Ureter (tissue), 1 donor: ENCODE data around the gene HLCS. TPM values are rescaled to one million over a fixed set of nuclear protein-coding genes. Genes with fewer than 3 reads are reported as not detected.
"Not testable (repeated sequence)": the region's sequence is repeated elsewhere in the genome, so short reads cannot be mapped to it uniquely, and the experiment has no call there.

Experiments used
- DNase-seq: peaks from one replicate; pipeline ENCODE4 v3.0.0-alpha.2; 2020; ENCODE audit warnings: low spot score
- total RNA-seq: library from RNA; stranded (reverse); gene quantifications from one replicate; pipeline ENCODE4 v1.2.4, GENCODE V29; 2023
- donor health status: DM: yes; HTN: yes; CAD: no.

HLCS gene
- total RNA-seq, 1 donor from 2014 or later, result 37.4 TPM

GRCh38 chr21:36850372-36850771, 116.1 kb downstream of the HLCS start:
- no peak for DNase-seq

DNA sequence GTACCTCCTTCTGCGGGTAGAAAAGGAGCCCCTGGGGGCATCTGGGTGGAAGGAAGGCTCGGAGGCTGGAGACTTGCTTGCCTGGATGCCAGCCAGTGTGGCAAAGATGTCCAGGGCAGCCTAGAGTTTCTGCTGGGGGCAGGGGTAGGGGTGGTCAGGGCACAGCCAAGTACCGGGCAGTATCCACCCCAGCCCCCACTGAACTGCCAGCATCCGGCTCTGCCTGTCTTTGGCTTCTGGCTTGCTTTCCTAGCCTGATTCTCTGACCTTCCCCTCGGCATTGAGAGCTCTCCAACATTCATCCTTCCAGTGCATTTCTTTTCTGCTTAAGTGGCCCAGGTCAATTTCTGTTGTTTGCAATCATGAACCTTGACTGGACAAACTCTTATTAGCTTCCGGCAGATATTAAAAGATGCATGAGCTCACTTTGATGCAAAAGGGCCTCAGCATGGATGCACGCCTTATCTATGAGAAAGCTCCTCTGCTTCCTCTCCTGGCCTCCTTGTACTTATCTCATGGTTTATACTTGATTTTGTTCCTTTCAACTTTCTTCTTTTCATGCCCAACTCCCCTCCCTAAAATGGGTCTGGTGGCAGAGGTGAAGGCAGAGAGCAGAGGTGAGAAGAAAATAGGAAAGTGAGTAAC, 116.9 kb downstream of the HLCS start:
- no peak for DNase-seq

GRCh38 chr21:36848730-36849274, 117.7 kb downstream of the HLCS start:
- no peak for DNase-seq

DNA sequence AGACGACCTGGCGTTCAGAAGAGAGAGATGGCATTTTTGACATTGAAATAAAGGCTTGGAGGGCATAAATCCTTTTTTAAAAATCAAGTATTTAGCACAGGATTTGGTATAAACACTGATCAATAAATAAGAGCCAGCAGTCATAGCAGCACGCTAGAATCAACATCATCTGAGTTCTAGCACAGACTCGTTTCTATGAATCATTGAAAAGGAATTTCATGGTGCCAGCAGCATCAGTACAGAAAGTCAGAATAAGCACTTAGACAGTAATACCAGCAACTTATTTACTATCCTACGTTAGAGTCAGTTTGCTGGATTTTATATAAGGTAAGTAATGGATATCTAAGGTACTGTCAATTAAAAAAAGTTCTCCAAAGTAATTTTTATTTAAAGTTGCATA, 119.3 kb downstream of the HLCS start:
- DNase-seq, result no peak

- no peak for DNase-seq
Measured at GRCh38 chr21:36846631-36847030, 119.8 kb downstream of the HLCS start.

DNA sequence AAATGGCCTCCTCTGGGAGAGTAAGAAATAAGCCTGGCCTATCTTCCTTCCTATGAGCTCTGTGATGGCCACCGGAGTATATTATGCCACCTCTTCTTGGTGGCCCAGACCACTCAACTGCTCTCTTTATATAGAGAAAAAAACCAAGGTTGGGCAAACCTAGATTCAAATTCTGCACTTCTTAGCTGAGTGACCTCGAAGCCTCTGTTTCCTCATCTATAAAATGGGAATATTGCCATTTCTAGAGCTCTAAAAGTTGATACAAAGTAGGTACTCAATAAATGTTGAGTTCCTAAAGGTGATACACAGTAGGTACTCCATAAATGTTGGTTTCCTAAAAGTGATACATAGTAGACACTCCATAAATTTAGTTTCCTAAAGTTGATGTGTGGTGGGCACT, 120.7 kb downstream of the HLCS start:
- DNase-seq, result no peak

GRCh38 chr21:36845070-36845469, 121.4 kb downstream of the HLCS start:
- no peak for DNase-seq

GRCh38 chr21:36841866-36842265, 124.6 kb downstream of the HLCS start:
- no peak for DNase-seq

GRCh38 chr21:36839735-36840134, 126.7 kb downstream of the HLCS start:
- DNase-seq, result no peak

- no peak for DNase-seq
Measured at GRCh38 chr21:36839123-36839522, 127.3 kb downstream of the HLCS start.

- DNase-seq, result no peak
Measured at GRCh38 chr21:36835383-36835795, 131.1 kb downstream of the HLCS start.

GRCh38 chr21:36834192-36834591, 132.3 kb downstream of the HLCS start:
- no peak for DNase-seq

- no peak for DNase-seq
Measured at GRCh38 chr21:36830100-36830499, 136.4 kb downstream of the HLCS start.

- no peak for DNase-seq
Measured at GRCh38 chr21:36828891-36829515, 137.5 kb downstream of the HLCS start.

GRCh38 chr21:36828208-36828607, 138.3 kb downstream of the HLCS start:
- no peak for DNase-seq

DNA sequence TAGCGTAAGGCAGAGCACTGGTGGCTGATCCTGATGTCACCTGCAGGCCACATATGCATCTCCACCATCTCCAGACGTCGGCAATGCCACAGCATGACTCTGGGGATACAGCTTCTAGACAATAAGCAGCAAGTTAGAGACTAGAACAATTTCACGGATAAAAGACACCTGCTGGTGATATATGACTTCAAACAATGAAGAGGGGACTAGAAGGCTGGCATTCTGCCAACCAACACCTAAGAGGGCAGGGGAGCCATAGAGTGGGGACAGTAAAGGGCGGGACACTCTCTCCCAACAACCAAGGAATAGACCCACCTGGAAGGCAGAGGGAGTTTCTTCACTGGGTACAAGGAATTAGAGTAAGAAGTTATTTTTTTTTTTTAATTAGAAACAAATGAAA, 140.8 kb downstream of the HLCS start:
- DNase-seq, result no peak

DNA sequence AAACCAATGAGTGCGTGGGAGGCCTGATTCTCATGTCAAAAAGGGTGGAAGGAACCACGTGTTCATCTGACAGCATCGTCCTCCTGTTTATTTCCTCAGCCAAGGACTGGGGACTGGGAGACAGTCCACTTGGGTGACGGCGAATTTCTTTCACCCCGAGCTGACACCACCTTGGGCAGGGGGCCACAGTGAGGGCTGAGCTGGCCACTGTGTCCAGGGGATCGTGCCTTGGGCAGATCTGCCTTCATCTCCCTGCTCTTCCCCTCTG, 145.5 kb downstream of the HLCS start:
- no peak for DNase-seq

DNA sequence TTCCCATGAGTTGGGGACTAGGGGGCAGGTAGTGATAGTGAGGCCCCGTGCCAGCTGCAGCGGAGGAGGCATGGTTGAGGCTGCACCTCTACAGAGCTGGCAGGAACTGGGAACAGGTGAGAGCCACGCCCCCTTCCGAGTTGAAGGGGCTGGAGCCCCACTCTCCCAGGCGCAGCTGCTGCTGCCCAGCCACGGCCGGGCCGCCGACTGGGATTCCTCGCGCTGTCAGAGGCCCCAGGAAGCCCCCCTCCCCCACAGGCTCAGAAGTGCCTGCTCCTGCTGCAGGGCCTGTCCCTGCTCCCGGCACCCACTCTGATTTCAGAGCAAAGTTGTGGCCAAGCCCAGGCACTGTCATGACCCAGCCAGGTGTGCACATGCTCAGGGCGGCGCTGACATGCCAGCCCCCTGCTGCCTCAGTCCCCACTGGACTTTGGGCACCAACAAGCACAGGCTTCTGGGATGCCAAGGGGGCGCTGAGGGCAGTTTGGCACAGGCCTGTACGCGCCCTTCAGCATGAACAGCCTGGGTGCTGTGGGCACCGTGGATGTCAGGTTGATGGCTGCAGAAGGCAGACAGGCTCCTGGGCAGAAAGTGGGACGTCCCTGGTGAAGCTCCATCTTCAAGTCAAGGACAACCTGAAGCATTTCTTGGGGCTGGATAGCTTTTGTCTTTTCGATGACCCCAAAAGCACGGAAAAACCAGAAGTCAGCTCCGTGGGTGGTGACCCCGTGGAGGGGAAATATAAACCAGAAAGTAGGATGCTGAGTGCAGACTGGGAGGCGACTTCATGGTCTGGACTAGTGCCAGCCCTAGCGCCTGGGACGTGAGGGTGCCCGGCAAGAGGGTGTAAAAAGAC, 146.1 kb downstream of the HLCS start:
- no peak for DNase-seq

GRCh38 chr21:36817732-36818450, 148.6 kb downstream of the HLCS start:
- no peak for DNase-seq

DNA sequence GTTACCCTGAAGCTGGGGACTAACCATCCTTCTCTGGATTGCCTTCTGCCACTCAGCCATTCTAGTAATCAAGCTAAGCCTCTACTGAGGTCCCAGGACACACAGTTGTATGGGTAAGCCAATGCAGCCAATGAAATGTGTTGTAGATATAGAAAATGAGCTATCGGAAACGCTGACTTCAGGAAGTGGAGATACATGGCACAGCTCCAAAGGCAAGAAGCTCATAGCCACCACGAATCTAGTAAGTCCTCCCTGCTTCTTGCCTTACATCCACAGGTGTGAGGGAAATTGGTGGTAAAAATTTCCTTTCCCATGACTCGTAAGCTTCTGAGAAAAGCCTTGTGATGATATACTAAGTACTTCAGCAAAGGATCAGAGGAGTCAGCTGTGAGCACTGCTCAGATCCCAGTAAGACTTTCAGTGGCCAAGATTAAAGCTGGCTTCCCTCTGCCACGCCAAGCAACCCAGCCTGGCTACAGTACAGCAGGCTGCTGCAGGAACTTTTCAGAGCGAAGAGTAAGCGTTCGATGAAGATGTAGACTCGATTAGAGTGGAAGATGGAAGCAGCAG, 149.8 kb downstream of the HLCS start:
- DNase-seq, result no peak

GRCh38 chr21:36816026-36816425, 150.4 kb downstream of the HLCS start:
- not testable (repeated sequence) for DNase-seq

DNA sequence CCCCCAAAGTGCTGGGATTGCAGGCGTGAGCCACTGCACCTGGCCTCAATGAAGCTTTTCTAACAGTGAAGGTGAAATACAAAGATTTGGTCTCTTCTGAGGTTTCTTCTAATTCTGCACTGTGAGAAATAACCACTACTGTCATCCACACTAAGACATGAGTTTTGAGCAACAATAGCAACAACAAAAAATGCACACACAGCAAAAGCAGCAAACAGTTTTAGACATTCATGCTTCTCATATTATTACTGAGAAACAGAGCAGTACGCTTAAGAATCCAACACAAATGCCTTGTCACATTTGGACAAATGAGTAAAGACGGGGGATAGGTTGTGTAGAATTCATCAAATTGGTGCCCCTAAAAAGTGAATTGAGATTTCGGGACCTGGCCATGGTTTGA, 151.2 kb downstream of the HLCS start:
- no peak for DNase-seq
